NCI-H524 (cell line): ENCODE data around the gene ATXN2.
A peak's percentile ranks its signal among the peaks of the same experiment; 100 is the strongest.
"Not testable (repeated sequence)": the region's sequence is repeated elsewhere in the genome, so short reads cannot be mapped to it uniquely, and the experiment has no call there.

Experiments
- DNase-seq, 2 experiments: peaks; one replicate each; lab custom pipeline; 2025; lab: John Stamatoyannopoulos, UW

The ATXN2 gene

GRCh38 chr12:111574797-111575443 is 24.2 kb downstream of the ATXN2 start:
- no peak for DNase-seq

- no peak for DNase-seq
Measured at GRCh38 chr12:111573476-111573875, 25.6 kb downstream of the ATXN2 start.

GRCh38 chr12:111570084-111570961 is 28.8 kb downstream of the ATXN2 start:
- DNase-seq, result no peak

- DNase-seq, result no peak
Measured at GRCh38 chr12:111569363-111570083, 29.6 kb downstream of the ATXN2 start.

- DNase-seq, result not testable (repeated sequence)
Measured at GRCh38 chr12:111560844-111561243, 38.3 kb downstream of the ATXN2 start.

- DNase-seq, result no peak
Measured at GRCh38 chr12:111558107-111558376, 41.1 kb downstream of the ATXN2 start.

- no peak for DNase-seq
Measured at GRCh38 chr12:111557271-111558106, 41.6 kb downstream of the ATXN2 start.

GRCh38 chr12:111556676-111557075 is 42.4 kb downstream of the ATXN2 start:
- no peak for DNase-seq

- DNase-seq, result not testable (repeated sequence)
Measured at GRCh38 chr12:111555313-111555712, 43.8 kb downstream of the ATXN2 start.

- DNase-seq, result no peak
Measured at GRCh38 chr12:111546758-111547383, 52.2 kb downstream of the ATXN2 start.

- DNase-seq, result no peak
Measured at GRCh38 chr12:111546171-111546570, 52.9 kb downstream of the ATXN2 start.

- no peak for DNase-seq
Measured at GRCh38 chr12:111544032-111544431, 55.1 kb downstream of the ATXN2 start.

- DNase-seq, result no peak
Measured at GRCh38 chr12:111532751-111533150, 66.4 kb downstream of the ATXN2 start.

GRCh38 chr12:111529424-111530368 is 69.4 kb downstream of the ATXN2 start:
- peak; percentile 8 to 53 for DNase-seq

GRCh38 chr12:111523587-111524167 is 75.4 kb downstream of the ATXN2 start:
- DNase-seq, result no peak

GRCh38 chr12:111521801-111522200 is 77.3 kb downstream of the ATXN2 start:
- DNase-seq, result no peak

- no peak for DNase-seq
Measured at GRCh38 chr12:111519937-111520336, 79.2 kb downstream of the ATXN2 start.

GRCh38 chr12:111519083-111519482 is 80.0 kb downstream of the ATXN2 start:
- DNase-seq, result no peak

- DNase-seq, result not testable (repeated sequence)
Measured at GRCh38 chr12:111507719-111508118, 91.4 kb downstream of the ATXN2 start.

GRCh38 chr12:111507258-111507657 is 91.9 kb downstream of the ATXN2 start:
- DNase-seq, result not testable (repeated sequence)
